Activated naive CD8-positive, alpha-beta T cell treated with anti-CD3 and anti-CD28 coated beads, Interleukin-2, amount 10 ng/mL, durations not matched to agents 7 days and 5 days (primary cell): ENCODE data around the gene MTMR10. TPM values are rescaled to one million over a fixed set of nuclear protein-coding genes. Genes with fewer than 3 reads are reported as not detected.

Experiments used
- ATAC-seq: fragments of 150-1000 bp; cut with Tn5 transposase; one replicate; pipeline ENCODE4 v1.10.0; 2021; ENCODE audit warnings: low read depth, moderate library complexity
- POLR2A ChIA-PET: fragments of 350-600 bp; sonication (Branson Sonifier 250); formaldehyde crosslinking; loops from one replicate; lab custom pipeline; 2021; ENCODE audit warnings: antibody characterized with exemption; lab: Charles Lee
- DNase-seq: peaks from one replicate; pipeline ENCODE4 v3.0.0; 2021
- H3K27ac Mint-ChIP-seq: one replicate; pipeline ENCODE4 v1.8.0; 2022; ENCODE audit warnings: mild to moderate bottlenecking, mixed read lengths
- H3K27me3 Mint-ChIP-seq: one replicate; pipeline ENCODE4 v1.8.0; 2022; ENCODE audit warnings: mild to moderate bottlenecking, moderate library complexity, mixed read lengths
- H3K36me3 Mint-ChIP-seq: one replicate; pipeline ENCODE4 v1.8.0; 2021; ENCODE audit warnings: mild to moderate bottlenecking, mixed read lengths
- H3K4me1 Mint-ChIP-seq: one replicate; pipeline ENCODE4 v1.8.0; 2021; ENCODE audit warnings: mixed read lengths
- H3K4me3 Mint-ChIP-seq: one replicate; pipeline ENCODE4 v1.8.0; 2022; ENCODE audit warnings: mild to moderate bottlenecking, moderate library complexity, mixed read lengths
- H3K9me3 Mint-ChIP-seq: one replicate; pipeline ENCODE4 v1.8.0; 2021; ENCODE audit warnings: mixed read lengths
- total RNA-seq, 2 experiments: library from RNA; stranded (reverse); gene quantifications; one replicate each; pipeline ENCODE4 v1.2.3, GENCODE V29; 2021

MTMR10 gene
- total RNA-seq, 2 experiments from 2014 or later, result 29.3 to 32.2 TPM

- H3K27me3 Mint-ChIP-seq, result no peaks in the 10 kb centered on the region
- DNase-seq, result no peak
- peaks cover 36% of the 10 kb centered on the region for H3K4me1 Mint-ChIP-seq
- H3K27ac Mint-ChIP-seq, result no peak overlapping the region
- H3K9me3 Mint-ChIP-seq, result peaks cover 2% of the 10 kb centered on the region
- ATAC-seq, result no peak
- POLR2A ChIA-PET, result no interaction called here
- H3K36me3 Mint-ChIP-seq, result peaks cover 48% of the 10 kb centered on the region
- no peak overlapping the region for H3K4me3 Mint-ChIP-seq
Measured at GRCh38 chr15:30969724-30970123, 21.7 kb downstream of the MTMR10 start.

- no peak overlapping the region for H3K4me3 Mint-ChIP-seq
- peaks cover 11% of the 10 kb centered on the region for H3K36me3 Mint-ChIP-seq
- ATAC-seq (no peak), DNase-seq (no peak)
- peaks cover 15% of the 10 kb centered on the region for H3K4me1 Mint-ChIP-seq
- no peaks in the 10 kb centered on the region for H3K27me3 Mint-ChIP-seq
- H3K27ac Mint-ChIP-seq, result no peak overlapping the region
- POLR2A ChIA-PET, result no interaction called here
- no peaks in the 10 kb centered on the region for H3K9me3 Mint-ChIP-seq
Measured at GRCh38 chr15:30963681-30964080, 27.7 kb downstream of the MTMR10 start.

- no peaks in the 10 kb centered on the region for H3K9me3 Mint-ChIP-seq
- H3K4me3 Mint-ChIP-seq, result peak overlapping the region; percentile 12
- POLR2A ChIA-PET, result no interaction called here
- ATAC-seq (peak; percentile 26), DNase-seq (no peak)
- H3K27me3 Mint-ChIP-seq, result no peaks in the 10 kb centered on the region
- H3K4me1 Mint-ChIP-seq, result peaks cover 11% of the 10 kb centered on the region
- peaks cover 15% of the 10 kb centered on the region for H3K36me3 Mint-ChIP-seq
- H3K27ac Mint-ChIP-seq, result peak overlapping the region; percentile 22
Measured at GRCh38 chr15:30962659-30963058, 28.8 kb downstream of the MTMR10 start.

GRCh38 chr15:30962079-30962478 is 29.3 kb downstream of the MTMR10 start:
- Mint-ChIP-seq H3K4me3 (no peak overlapping the region), H3K27me3 (no peaks in the 10 kb centered on the region), H3K9me3 (no peaks in the 10 kb centered on the region), H3K4me1 (peaks cover 11% of the 10 kb centered on the region), H3K36me3 (peaks cover 21% of the 10 kb centered on the region), H3K27ac (peak overlapping the region; percentile 22)
- DNase-seq (no peak), ATAC-seq (no peak)
- POLR2A ChIA-PET, result no interaction called here

GRCh38 chr15:30958219-30958618 is 33.2 kb downstream of the MTMR10 start:
- no peaks in the 10 kb centered on the region for H3K9me3 Mint-ChIP-seq
- H3K27ac Mint-ChIP-seq, result no peak overlapping the region
- POLR2A ChIA-PET, result no interaction called here
- H3K36me3 Mint-ChIP-seq, result peaks cover 31% of the 10 kb centered on the region
- no peak for ATAC-seq
- peaks cover 20% of the 10 kb centered on the region for H3K4me1 Mint-ChIP-seq
- DNase-seq, result no peak
- H3K27me3 Mint-ChIP-seq, result no peaks in the 10 kb centered on the region
- no peak overlapping the region for H3K4me3 Mint-ChIP-seq

GRCh38 chr15:30956216-30957124 is 35.0 kb downstream of the MTMR10 start:
- ATAC-seq (no peak), DNase-seq (no peak)
- Mint-ChIP-seq H3K4me3 (no peak overlapping the region), H3K4me1 (peaks cover 13% of the 10 kb centered on the region), H3K27ac (no peak overlapping the region), H3K36me3 (peaks cover 42% of the 10 kb centered on the region), H3K27me3 (no peaks in the 10 kb centered on the region), H3K9me3 (no peaks in the 10 kb centered on the region)
- POLR2A ChIA-PET, result no interaction called here

GRCh38 chr15:30954674-30955073 is 36.8 kb downstream of the MTMR10 start:
- ATAC-seq, result no peak
- H3K27ac Mint-ChIP-seq, result no peak overlapping the region
- peaks cover 55% of the 10 kb centered on the region for H3K36me3 Mint-ChIP-seq
- POLR2A ChIA-PET, result no interaction called here
- DNase-seq, result no peak
- no peaks in the 10 kb centered on the region for H3K27me3 Mint-ChIP-seq
- H3K4me3 Mint-ChIP-seq, result no peak overlapping the region
- H3K4me1 Mint-ChIP-seq, result peaks cover 10% of the 10 kb centered on the region
- H3K9me3 Mint-ChIP-seq, result no peaks in the 10 kb centered on the region

GRCh38 chr15:30953731-30954378 is 37.6 kb downstream of the MTMR10 start:
- POLR2A ChIA-PET, result no interaction called here
- ATAC-seq, result no peak
- Mint-ChIP-seq H3K27ac (peak overlapping the region; percentile 50), H3K9me3 (peaks cover 2% of the 10 kb centered on the region), H3K4me1 (peaks cover 10% of the 10 kb centered on the region), H3K36me3 (peaks cover 63% of the 10 kb centered on the region), H3K4me3 (no peak overlapping the region), H3K27me3 (no peaks in the 10 kb centered on the region)
- DNase-seq, result no peak

- Mint-ChIP-seq H3K36me3 (peaks cover 68% of the 10 kb centered on the region), H3K27me3 (no peaks in the 10 kb centered on the region), H3K4me3 (no peak overlapping the region), H3K4me1 (peaks cover 10% of the 10 kb centered on the region), H3K27ac (no peak overlapping the region), H3K9me3 (peaks cover 2% of the 10 kb centered on the region)
- POLR2A ChIA-PET, result no interaction called here
- no peak for ATAC-seq
- no peak for DNase-seq
Measured at GRCh38 chr15:30953183-30953582, 38.2 kb downstream of the MTMR10 start.

GRCh38 chr15:30943654-30944335 is 47.6 kb downstream of the MTMR10 start:
- Mint-ChIP-seq H3K36me3 (peaks cover 28% of the 10 kb centered on the region), H3K4me1 (peaks cover 2% of the 10 kb centered on the region), H3K27ac (no peak overlapping the region), H3K4me3 (no peak overlapping the region), H3K9me3 (no peaks in the 10 kb centered on the region), H3K27me3 (no peaks in the 10 kb centered on the region)
- POLR2A ChIA-PET, result interaction anchor here (0.6 kb wide), 1 partner anchor 497 kb away, joined by 3 read pairs; no protein-coding TSS in a partner anchor
- no peak for DNase-seq
- ATAC-seq, result no peak

- Mint-ChIP-seq H3K36me3 (peaks cover 22% of the 10 kb centered on the region), H3K27ac (no peak overlapping the region)
Measured at GRCh38 chr15:30941520-30941919, 49.9 kb downstream of the MTMR10 start.

GRCh38 chr15:30940359-30940758 is 51.1 kb downstream of the MTMR10 start:
- no peak overlapping the region for H3K27ac Mint-ChIP-seq
- no peaks in the 10 kb centered on the region for H3K9me3 Mint-ChIP-seq
- no peak overlapping the region for H3K4me3 Mint-ChIP-seq
- no peaks in the 10 kb centered on the region for H3K27me3 Mint-ChIP-seq
- DNase-seq (no peak), ATAC-seq (no peak)
- H3K36me3 Mint-ChIP-seq, result peaks cover 23% of the 10 kb centered on the region
- POLR2A ChIA-PET, result no interaction called here
- peaks cover 3% of the 10 kb centered on the region for H3K4me1 Mint-ChIP-seq

More at GRCh38 chr15:30941520-30941919, 49.9 kb downstream of the MTMR10 start:
- Mint-ChIP-seq H3K4me3 (no peak overlapping the region), H3K4me1 (peaks cover 2% of the 10 kb centered on the region), H3K27me3 (no peaks in the 10 kb centered on the region), H3K9me3 (no peaks in the 10 kb centered on the region)
- POLR2A ChIA-PET, result interaction anchor here (1.0 kb wide), 1 partner anchor 72 kb away, joined by 3 read pairs; no protein-coding TSS in a partner anchor
- DNase-seq, result no peak
- ATAC-seq, result no peak

GRCh38 chr15:30939161-30939560 is 52.3 kb downstream of the MTMR10 start:
- POLR2A ChIA-PET, result no interaction called here
- Mint-ChIP-seq H3K4me1 (peaks cover 3% of the 10 kb centered on the region), H3K4me3 (no peak overlapping the region), H3K27me3 (no peaks in the 10 kb centered on the region), H3K9me3 (no peaks in the 10 kb centered on the region), H3K27ac (no peak overlapping the region), H3K36me3 (peaks cover 26% of the 10 kb centered on the region)
- ATAC-seq, result no peak
- no peak for DNase-seq
